Vagina (tissue), 2 donors: ENCODE measurements around the gene HCN4. TPM values are rescaled to one million over a fixed set of nuclear protein-coding genes. Genes with fewer than 3 reads are reported as not detected.

Experiments
- DNase-seq, 2 donors: peaks; one replicate each; pipeline ENCODE4 v3.0.0-alpha.2; 2017; ENCODE audit errors: extremely low spot score in 2 of 2
- H3K27ac ChIP-seq: fragments of 200-600 bp; sonication (generic); one replicate; pipeline ENCODE4 v1.5.1; 2019
- H3K27me3 ChIP-seq: fragments of 200-600 bp; sonication (generic); one replicate; pipeline ENCODE4 v1.5.1; 2019
- H3K36me3 ChIP-seq, 2 donors: fragments of 200-600 bp; sonication (generic); one replicate each; pipeline ENCODE4 v1.5.1; 2017 to 2019
- H3K4me1 ChIP-seq: fragments of 200-600 bp; sonication (generic); one replicate; pipeline ENCODE4 v1.5.1; 2019
- H3K4me3 ChIP-seq, 2 donors: fragments of 200-600 bp; sonication (generic); 1 replicate in 1 of 2; 2 replicates in 1 of 2; pipeline ENCODE4 v1.5.1; 2016 to 2019
- H3K9me3 ChIP-seq: fragments of 200-600 bp; sonication (generic); one replicate; pipeline ENCODE4 v1.5.1; 2019
- CTCF ChIP-seq, 3 experiments: fragments of 450-650 bp in 2 of 3; fragments of 200-600 bp in 1 of 3; sonication (generic) in 1 of 3; IDR thresholded peaks; one replicate each; pipeline ENCODE4 v1.5.1; 2017 to 2019; ENCODE audit warnings: antibody characterized with exemption in 3 of 3, mild to moderate bottlenecking in 2 of 3, moderate library complexity in 2 of 3
- POLR2A ChIP-seq, 2 donors: fragments of 450-650 bp; IDR thresholded peaks; one replicate each; pipeline ENCODE4 v1.6.1; 2017; ENCODE audit warnings: antibody characterized with exemption in 2 of 2, mild to moderate bottlenecking in 2 of 2, moderate library complexity in 2 of 2
- POLR2AphosphoS5 ChIP-seq, 2 donors: sonication (generic); formaldehyde crosslinking; IDR thresholded peaks; one replicate each; pipeline ENCODE4 v1.9.0; 2017; ENCODE audit warnings: antibody characterized with exemption in 2 of 2, mild to moderate bottlenecking in 2 of 2, low read depth in 1 of 2; ENCODE audit not compliant: insufficient read depth in 1 of 2
- intact Hi-C: fragments of 100-400 bp; cut with DNase I; formaldehyde crosslinking; loops from one replicate; pipeline ENCODE4 v1.15.1; 2023
- total RNA-seq: library from RNA; depleted of rRNA; stranded (reverse); fragments of >200 nt; gene quantifications from one replicate; pipeline ENCODE4 v1.2.3, GENCODE V29; 2016

HCN4 gene
- total RNA-seq, 1 donor from 2014 or later = 0.25 TPM

- H3K36me3 ChIP-seq = no peaks in the 10 kb centered on the region
- H3K27me3 ChIP-seq = no peaks in the 10 kb centered on the region
- H3K4me3 ChIP-seq = no peak overlapping the region
- no peak for DNase-seq
- intact Hi-C loops = no loop called here
- H3K27ac ChIP-seq = no peak overlapping the region
- no peaks in the 10 kb centered on the region for H3K4me1 ChIP-seq
- no peaks in the 10 kb centered on the region for H3K9me3 ChIP-seq
- TF ChIP-seq POLR2A (IDR thresholded peaks at IDR 0.05) (no peak), CTCF (IDR thresholded peaks at IDR 0.05) (no peak), POLR2AphosphoS5 (IDR thresholded peaks at IDR 0.05; ENCODE audit: insufficient read depth in 1 of 2, low read depth in 1 of 2) (no peak)
Measured at GRCh38 chr15:73361337-73361736, 7.4 kb downstream of the HCN4 start.

- Histone ChIP-seq H3K27me3 (no peaks in the 10 kb centered on the region), H3K4me3 (no peak overlapping the region), H3K4me1 (no peaks in the 10 kb centered on the region), H3K27ac (no peak overlapping the region), H3K36me3 (no peaks in the 10 kb centered on the region), H3K9me3 (no peaks in the 10 kb centered on the region)
- TF ChIP-seq POLR2A (IDR thresholded peaks at IDR 0.05) (no peak), POLR2AphosphoS5 (IDR thresholded peaks at IDR 0.05; ENCODE audit: insufficient read depth in 1 of 2, low read depth in 1 of 2) (no peak)
- no peak for DNase-seq
- intact Hi-C loops = no loop called here
Measured at GRCh38 chr15:73359651-73360050, 9.1 kb downstream of the HCN4 start.

- DNase-seq = no peak
- TF ChIP-seq CTCF (IDR thresholded peaks at IDR 0.05) (no peak), POLR2A (IDR thresholded peaks at IDR 0.05) (no peak), POLR2AphosphoS5 (IDR thresholded peaks at IDR 0.05; ENCODE audit: insufficient read depth in 1 of 2, low read depth in 1 of 2) (no peak)
- no peaks in the 10 kb centered on the region for H3K27me3 ChIP-seq
- no peaks in the 10 kb centered on the region for H3K36me3 ChIP-seq
- H3K9me3 ChIP-seq = no peaks in the 10 kb centered on the region
- H3K4me1 ChIP-seq = no peaks in the 10 kb centered on the region
- H3K27ac ChIP-seq = no peak overlapping the region
- H3K4me3 ChIP-seq = no peak overlapping the region
- intact Hi-C loops = no loop called here
Measured at GRCh38 chr15:73357999-73358665, 10.6 kb downstream of the HCN4 start.

GRCh38 chr15:73355612-73356265 is 13.0 kb downstream of the HCN4 start:
- Histone ChIP-seq H3K4me3 (no peak overlapping the region), H3K9me3 (no peaks in the 10 kb centered on the region), H3K27me3 (no peaks in the 10 kb centered on the region), H3K36me3 (no peaks in the 10 kb centered on the region), H3K4me1 (no peaks in the 10 kb centered on the region), H3K27ac (no peak overlapping the region)
- intact Hi-C loops = no loop called here
- TF ChIP-seq POLR2A (IDR thresholded peaks at IDR 0.05) (no peak), CTCF (IDR thresholded peaks at IDR 0.05) (no peak), POLR2AphosphoS5 (IDR thresholded peaks at IDR 0.05; ENCODE audit: insufficient read depth in 1 of 2, low read depth in 1 of 2) (no peak)
- no peak for DNase-seq

- no peak overlapping the region for H3K27ac ChIP-seq
- H3K27me3 ChIP-seq = no peaks in the 10 kb centered on the region
- TF ChIP-seq POLR2A (IDR thresholded peaks at IDR 0.05) (no peak), POLR2AphosphoS5 (IDR thresholded peaks at IDR 0.05; ENCODE audit: insufficient read depth in 1 of 2, low read depth in 1 of 2) (no peak), CTCF (IDR thresholded peaks at IDR 0.05) (no peak)
- no peaks in the 10 kb centered on the region for H3K36me3 ChIP-seq
- no peaks in the 10 kb centered on the region for H3K9me3 ChIP-seq
- no peak overlapping the region for H3K4me3 ChIP-seq
- no peak for DNase-seq
- no peaks in the 10 kb centered on the region for H3K4me1 ChIP-seq
- intact Hi-C loops = no loop called here
Measured at GRCh38 chr15:73354241-73354640, 14.5 kb downstream of the HCN4 start.
